Measurements from ENCODE around the gene ZFP30.
"Not testable (repeated sequence)": the region's sequence is repeated elsewhere in the genome, so short reads cannot be mapped to it uniquely, and the experiment has no call there.

Gene ZFP30

DNA sequence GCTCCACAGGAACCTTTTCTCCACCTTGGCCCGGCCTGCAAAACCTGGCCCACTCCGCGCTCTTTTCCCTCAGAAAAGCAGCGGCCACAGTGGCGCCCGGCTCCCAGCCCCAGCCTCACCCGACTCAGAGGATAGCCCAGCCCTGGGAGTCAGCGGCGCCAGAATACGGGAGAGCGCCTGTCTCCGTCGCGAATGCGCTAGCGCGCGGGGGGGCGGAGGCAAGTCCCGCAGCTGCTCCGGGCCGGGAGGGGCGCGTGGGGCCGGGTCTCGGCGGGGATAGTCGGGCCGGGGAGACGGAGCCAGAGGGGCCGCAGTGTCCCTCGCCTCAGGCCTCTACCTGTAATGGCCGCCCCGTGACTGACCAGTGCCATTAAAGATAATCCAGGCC lies at the start of gene ZFP30:
TSS of gene ZFP30 (minus strand) at position 165 of the 388 bp plus-strand sequence. CDS start 7,643 bp downstream, outside the sequence.
- DNase-seq (ENCODE audit: low spot score), result peak; percentile 89

GRCh38 chr19:37699057-37699456 lies 43.8 kb upstream of the ZFP30 start:
- no peak for DNase-seq (ENCODE audit: low spot score)

GRCh38 chr19:37698216-37698615 lies 43.0 kb upstream of the ZFP30 start:
- no peak for DNase-seq (ENCODE audit: low spot score)

- DNase-seq (ENCODE audit: low spot score), result no peak
These were observed 40.1 kb upstream of the ZFP30 start for GRCh38 chr19:37695144-37695899.

DNA sequence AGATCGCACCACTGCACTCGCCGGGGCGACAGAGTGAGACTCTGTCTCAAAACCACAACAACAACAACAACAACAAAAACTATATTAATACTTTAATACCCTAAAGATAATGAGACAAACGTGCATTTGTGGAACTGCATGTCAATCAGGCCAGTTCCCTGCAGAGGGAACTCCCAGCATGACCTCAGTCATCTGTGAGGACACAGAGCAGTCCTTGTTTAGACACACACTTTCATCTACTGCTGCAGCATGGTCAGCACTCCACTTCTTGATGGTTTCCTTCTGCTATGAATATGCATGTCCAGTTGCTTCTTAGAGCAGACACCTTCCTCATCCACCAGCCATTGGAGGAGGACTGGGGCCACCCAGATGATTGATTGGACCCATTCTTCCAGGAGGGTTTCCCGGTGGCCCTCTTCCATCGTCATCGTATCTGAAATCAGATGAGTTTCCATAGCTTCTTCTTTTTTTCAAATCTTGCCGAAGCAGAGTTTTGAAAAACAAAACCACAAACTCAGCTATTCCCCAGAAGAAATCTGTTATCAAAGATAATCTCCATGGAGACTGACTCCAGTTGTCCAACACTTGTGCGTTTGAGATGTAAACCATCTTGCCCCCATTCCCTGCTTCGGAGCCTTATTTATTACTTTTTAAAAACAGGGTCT lies 37.8 kb upstream of the ZFP30 start:
- peak; percentile 2 for DNase-seq (ENCODE audit: low spot score)

DNA sequence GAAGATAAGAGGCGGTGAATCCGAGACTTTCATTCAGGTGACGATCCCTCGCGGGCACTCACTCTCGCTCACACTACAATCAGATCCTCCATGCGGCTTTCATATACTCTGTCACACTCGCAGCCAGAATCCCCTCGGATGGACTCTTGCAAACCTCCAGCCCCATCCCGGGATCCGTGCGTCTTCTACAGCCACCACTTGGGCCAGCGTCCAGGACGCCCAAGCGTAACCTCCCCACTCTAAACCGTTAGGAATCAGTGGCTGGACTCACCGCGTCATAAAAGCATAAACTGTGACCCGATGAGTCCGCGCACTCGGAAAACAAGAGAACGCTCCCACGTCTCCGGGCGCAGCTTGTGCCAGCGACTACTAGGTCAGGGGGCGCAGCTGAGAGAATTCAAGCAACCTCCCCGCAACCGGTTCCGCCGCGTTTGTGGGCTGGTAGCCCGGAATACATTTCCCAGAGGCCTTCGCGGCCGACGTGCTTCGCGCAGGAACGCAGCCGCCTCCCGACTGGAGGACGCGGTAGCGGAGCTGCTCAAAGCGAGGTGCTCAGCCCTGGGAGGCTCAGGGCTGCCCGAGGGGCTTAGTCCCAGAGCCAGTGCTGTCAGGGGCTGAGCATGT lies 36.7 kb upstream of the ZFP30 start:
- DNase-seq (ENCODE audit: low spot score), result peak; percentile 78

DNA sequence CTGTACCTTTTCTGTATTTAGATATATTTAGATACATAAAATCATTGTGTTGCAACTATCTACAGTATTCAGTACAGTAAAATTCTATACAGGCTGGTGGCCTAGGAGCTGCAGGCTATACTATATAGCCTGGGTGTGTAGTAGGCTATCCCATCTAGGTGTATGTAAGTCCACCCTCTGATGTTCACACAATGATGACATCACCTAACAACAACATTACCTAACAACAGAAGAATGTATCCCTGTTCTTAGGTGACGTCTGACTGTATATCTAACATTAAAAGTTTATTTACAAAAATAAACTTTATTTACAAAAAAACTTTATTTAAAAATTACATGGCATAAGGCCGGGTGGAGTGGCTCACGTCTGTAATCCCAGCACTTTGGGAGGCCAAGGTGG lies 28.3 kb upstream of the ZFP30 start:
- no peak for DNase-seq (ENCODE audit: low spot score)

- no peak for DNase-seq (ENCODE audit: low spot score)
These were observed 14.2 kb upstream of the ZFP30 start for GRCh38 chr19:37669450-37669914.

- DNase-seq (ENCODE audit: low spot score), result not testable (repeated sequence)
These were observed 1.9 kb upstream of the ZFP30 start for GRCh38 chr19:37657157-37657556.

- peak; percentile 78 for DNase-seq (ENCODE audit: low spot score)
These were observed 565 bp upstream of the ZFP30 start for GRCh38 chr19:37655689-37656371.

DNA sequence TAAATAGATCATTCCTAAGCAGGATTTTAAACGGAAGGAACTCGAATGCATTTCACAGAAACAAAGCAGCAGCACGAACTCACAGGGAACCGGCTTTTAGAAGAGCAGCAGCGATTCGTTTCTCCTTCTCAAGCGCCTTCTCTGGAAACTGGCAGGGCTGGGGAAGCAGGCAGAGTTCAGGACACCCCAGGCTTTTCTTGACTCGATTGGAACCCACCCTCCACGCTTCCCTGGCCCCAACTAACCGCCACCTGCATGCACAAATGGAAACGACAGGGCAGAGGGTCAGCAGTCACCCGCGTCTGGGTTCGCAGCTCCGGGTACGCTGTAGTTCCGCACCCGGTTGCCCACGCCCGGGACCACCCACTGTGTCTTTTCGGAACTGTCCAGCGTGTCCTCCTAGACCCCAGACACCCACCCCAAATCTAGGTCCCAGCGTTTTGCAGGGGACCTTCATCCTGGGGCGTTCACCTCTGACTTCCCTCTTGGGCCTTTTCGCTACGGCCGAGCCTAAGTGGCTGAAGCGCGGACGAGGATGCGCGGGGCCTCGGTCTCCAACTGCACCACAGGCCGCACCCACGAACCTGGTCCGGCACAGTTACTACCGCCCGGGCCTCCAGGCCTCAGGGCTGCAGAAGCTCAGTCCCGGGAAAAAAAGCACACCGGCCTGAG lies 500 bp downstream of the ZFP30 start:
- peak; percentile 41 for DNase-seq (ENCODE audit: low spot score)

DNA sequence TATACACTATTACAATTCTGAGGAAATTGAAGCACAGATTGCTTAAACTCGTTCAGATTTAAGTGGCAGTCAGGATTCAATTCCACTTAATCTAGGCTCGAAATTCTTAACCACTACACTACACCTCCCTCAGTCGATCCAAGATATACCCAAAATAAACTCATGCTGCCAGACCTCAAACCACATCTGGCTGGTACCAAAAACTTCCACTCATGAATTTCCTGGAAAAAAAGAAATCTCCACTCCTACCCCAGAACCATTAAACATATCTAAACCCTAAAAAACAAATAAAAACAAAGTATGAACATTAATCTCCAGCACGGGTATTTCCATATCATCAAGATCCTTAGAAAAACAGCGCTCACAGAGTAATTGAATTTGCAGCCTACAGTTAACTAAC lies 1.1 kb downstream of the ZFP30 start:
- peak; percentile 15 for DNase-seq (ENCODE audit: low spot score)

- no peak for DNase-seq (ENCODE audit: low spot score)
These were observed 19.9 kb downstream of the ZFP30 start for GRCh38 chr19:37635076-37636056.

DNA sequence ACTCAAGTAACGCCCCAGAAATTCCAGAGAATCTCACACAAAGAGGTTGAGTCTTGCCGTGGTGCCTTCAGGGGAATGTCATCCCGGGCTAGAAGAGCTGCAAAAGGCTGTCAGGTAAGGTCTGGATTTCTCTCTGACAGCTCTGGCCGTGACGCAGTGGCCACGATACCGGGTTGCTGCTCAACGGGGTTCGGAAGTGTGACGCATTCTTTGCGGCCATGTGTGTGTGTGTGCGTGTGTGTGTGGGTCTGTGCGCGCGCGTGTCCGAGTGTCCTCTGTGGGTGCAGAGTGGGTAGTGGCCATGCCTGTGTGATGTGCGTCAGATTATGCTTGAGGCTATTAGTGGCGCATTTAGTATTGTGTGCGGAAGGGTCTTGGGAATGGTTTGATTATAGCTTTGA lies 60.3 kb downstream of the ZFP30 start:
- no peak for DNase-seq (ENCODE audit: low spot score)

DNA sequence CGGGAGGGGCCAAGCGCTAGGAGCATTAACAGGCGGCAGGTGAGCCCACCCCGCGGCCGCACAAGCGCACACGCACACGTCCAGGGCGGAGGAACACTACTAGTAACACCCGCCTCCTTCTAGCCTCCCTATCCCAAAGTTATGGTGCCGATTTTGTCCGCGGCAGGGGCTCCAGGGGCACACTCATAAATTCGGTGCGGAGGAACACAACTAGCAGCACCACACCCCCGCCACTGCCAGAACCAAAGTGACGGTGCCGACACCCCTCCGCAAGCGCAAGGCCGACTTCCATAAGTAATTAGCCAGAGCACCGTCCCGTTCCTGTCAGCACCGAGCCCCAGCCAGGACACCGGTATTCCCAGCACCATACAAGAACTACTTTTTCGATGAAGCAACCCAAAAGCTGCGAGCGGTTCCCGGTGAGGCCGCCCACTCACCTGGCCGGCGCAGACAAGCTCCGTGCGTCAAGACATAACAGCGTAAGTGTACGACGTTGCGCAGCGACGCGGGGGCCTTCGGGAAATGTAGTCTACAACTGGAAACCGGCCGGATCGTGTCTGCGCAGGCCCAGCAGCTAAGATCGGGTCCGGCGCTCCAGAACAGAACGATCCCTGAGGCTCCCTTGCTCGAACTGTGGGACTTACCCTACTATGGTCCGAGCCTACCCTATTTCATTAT lies 60.8 kb downstream of the ZFP30 start, which contains the start of the genes ZNF540 and ZNF571:
TSS of gene ZNF540 (plus strand) at position 573 of the 678 bp plus-strand sequence. CDS start 3,572 bp downstream, outside the sequence.
TSS of gene ZNF571 (minus strand) at position 489 of the 678 bp plus-strand sequence. CDS start 8,116 bp downstream, outside the sequence.
- peak; percentile 88 for DNase-seq (ENCODE audit: low spot score)

- no peak for DNase-seq (ENCODE audit: low spot score)
These were observed 61.3 kb downstream of the ZFP30 start for GRCh38 chr19:37593996-37594303.

- DNase-seq (ENCODE audit: low spot score), result no peak
These were observed 71.9 kb downstream of the ZFP30 start for GRCh38 chr19:37583340-37583739.

- no peak for DNase-seq (ENCODE audit: low spot score)
These were observed 83.1 kb downstream of the ZFP30 start for GRCh38 chr19:37572203-37572602.

DNA sequence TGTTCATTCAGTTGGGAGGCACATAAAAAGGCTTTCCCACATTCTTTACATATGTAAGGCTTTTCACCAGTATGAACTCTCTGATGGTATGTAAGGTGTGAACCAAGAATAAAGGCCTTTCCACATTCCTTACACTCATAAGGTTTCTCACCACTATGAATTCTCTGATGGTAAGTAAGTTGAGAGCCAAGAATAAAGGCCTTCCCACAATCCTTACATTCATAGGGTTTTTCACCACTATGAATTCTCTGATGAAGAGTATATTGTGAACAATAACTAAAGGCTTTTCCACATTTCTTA lies 89.9 kb downstream of the ZFP30 start:
- no peak for DNase-seq (ENCODE audit: low spot score)

All from hepatic stellate cell (primary cell).